Activated CD4-positive, alpha-beta T cell treated with anti-CD3 and anti-CD28 coated beads, Interleukin-2, amount 50 U/mL, for 4 hours (primary cell): ENCODE measurements around the gene SMARCA4.

ENCODE experiments used
- DNase-seq, 2 experiments: peaks; one replicate each; pipeline ENCODE4 v3.0.0-alpha.2; 2020

Gene SMARCA4

DNA sequence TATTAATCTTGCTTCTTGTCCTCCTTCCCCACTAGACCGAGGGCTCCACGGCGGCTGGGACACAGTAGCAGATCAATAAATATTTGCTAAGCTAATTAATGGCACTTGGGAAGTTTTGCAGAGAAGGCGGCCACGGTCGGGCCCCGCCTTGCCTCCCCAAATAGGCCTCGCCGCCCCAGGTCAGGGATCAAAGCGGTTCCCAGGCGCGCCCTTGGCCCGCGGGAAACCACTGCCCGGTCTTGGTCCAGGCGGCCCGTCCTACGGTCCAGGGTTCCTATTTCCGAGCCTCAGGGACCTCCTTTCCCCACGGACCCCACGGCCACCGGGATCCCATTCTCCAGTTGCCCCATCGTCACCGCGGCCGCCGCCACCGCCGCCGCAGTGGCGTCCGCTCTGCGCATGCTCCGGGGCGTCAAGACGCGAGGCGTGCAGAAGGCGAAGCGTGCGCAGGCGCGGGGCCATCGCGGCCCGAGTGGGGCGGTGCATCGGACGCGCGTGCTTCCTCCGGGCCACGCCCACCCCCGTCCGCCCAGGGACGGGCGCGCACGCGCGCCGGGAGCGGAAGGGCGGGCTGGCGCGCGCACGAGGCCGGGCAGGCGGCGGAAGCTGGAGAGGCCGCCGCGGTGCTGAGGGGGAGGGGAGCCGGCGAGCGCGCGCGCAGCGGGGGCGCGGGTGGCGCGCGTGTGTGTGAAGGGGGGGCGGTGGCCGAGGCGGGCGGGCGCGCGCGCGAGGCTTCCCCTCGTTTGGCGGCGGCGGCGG lies at the start of gene SMARCA4:
TSS of gene SMARCA4 (plus strand) at position 717 of the 759 bp plus-strand sequence. CDS start 23,122 bp downstream, outside the sequence.
- DNase-seq, result peak; percentile 95 to 97

DNA sequence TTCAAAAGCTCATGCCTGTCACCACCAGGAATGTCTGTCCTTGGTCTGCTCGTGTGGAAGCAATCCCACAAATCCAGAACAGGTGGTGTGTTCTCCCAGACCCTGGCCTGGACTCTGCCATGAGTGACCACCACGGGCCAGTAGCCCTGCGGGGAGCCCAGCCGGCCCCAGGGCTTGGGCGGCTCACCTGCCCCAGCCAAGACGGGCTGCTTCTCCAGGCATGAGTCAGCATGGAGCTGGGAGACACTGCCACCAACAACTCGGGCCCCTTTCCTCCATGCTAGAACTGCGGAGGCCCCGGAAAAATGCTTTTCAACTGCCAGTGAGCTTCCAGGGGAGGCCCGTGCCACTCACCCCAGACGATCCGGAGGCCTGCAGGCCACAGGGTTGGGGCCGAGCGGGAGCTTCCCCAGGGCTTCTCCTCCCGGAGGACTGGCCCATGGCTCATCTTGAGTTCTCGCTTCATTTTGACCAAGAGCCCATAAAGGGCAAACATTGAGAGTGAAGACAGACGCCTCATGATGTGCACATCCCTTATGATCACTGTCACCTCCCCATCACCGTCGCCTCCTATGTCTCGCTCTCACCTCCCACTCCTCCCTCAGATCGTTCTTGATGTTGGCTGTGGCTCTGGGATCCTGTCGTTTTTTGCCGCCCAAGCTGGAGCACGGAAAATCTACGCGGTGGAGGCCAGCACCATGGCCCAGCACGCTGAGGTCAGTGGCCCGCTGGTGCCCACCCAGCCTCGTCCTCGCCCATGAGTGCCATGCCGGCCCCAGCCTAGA lies 49.1 kb upstream of the SMARCA4 start:
- DNase-seq, result no peak

DNA sequence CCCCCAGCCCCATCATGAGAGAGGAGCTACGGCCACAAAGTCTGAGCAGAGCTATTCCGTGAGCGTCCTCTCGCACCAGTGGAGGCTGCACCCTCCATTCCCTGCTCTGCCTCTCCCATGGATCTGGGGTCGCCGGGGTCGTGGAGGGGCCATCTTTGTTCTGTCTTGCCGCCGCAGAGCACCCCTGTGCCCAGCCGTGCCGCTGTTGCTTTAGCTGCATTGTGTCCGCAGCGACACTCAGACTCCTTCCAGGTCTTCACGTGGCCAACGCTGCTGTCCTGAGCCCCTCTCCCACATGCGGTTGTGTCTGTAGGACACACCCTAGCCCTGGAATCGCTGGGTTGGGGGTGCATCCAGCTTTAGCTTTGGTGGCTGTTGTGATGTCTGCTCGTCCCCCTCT lies 48.2 kb upstream of the SMARCA4 start:
- DNase-seq, result no peak

DNA sequence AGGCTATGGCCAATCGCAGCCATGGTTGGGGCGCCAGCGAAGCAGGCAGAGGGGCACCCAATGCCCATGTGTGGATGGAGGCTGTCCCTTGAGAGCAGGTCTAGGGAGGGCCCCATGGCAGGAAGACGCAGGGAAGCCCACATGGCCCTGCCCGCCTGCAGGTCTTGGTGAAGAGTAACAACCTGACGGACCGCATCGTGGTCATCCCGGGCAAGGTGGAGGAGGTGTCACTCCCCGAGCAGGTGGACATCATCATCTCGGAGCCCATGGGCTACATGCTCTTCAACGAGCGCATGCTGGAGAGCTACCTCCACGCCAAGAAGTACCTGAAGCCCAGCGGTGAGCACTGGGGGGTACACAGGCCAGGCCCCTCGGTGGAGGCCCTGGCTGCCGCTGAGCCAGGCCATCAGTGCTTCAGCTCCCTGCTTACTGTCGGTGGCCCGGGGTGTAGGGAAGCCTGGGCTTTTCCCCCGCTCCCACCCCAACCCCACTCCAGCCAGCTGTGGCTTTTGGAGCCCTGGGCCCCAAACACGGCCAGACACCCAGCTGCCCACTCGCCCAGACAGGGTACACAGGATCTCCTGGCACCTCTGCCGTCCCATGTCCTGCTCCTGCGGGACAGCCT lies 47.0 kb upstream of the SMARCA4 start:
- DNase-seq, result no peak

DNA sequence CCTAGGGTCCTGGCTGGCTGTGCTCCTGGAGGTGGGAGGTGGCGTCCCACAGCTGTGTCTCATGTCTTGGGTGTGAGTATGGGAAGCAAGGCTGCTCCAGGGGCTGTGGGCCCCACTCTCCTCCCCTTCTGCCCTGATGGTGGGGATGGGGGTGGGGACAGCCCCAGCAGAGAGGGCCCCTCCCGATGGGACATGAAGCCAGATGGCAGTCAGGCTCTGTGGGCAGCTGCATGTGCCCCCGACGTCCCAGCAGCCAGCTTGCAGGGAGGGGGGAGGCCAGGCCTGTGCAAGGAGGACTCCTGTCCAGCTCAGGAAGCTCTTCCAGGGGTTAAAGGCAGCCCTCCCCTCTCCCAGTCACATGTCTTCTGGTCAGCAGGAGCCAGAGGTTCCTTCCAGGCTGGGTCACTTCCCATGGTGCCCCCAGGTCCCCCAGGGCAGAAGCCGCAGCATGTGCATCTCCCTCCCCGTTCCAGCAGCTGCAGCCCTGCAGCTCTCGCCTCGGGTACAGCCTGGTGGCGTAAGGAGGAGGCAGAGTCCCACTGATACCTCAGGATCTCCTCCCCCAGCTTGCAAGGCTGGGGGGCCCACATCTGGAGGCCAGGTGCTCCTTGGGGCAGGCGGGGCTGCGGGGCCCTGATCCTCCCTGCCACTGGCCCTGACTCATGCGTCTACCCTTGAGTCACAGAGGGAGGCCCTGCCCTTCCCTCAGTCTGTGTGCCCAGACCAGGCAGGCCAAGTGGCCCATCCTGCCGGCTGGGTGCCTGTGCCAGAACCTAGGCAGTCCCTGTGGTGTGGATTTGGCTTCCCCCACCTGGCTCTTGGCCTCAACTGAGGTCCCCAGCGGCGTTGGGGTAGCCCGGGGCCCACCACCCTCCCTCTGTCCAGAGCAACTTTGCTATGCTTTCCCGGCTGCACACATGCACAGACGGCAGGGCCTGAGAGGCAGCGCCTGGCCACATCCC lies 45.4 kb upstream of the SMARCA4 start:
- no peak for DNase-seq

DNA sequence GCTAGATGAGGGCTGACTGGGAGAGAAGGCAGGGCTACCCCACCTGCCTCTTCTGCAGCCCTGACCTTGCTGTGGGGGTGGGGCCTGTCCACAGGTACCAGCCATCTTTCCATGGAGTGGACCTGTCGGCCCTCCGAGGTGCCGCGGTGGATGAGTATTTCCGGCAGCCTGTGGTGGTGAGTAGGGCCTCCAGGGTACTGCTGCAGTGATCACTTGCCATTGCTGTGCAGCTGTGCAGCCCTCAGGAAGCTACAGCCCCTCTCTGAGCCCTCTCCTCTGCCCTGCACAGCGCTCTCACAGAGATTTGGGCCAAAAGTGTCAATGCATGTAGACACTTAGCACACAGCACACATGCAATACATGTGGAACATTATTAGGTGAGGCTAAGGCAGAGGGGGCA lies 44.2 kb upstream of the SMARCA4 start:
- DNase-seq, result no peak

DNA sequence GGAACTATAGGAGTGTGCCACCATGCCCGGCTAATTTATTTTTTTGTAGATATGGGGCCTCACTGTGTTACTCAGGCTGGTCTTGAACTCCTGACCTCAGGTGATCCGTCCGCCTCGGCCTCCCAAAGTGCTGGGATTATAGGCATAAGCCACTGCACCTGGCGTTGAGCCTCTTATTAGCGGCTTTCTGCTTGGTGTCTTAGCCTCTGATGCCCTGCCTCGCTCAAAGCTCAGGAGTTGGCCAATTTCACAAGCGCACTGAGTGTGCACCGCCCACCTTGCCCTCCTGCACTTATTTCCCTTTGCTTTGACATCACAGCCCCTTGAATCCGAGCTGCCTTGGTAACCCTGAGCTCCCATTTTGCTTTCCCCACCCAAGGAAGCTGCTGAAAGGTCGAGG lies 42.5 kb upstream of the SMARCA4 start:
- no peak for DNase-seq

DNA sequence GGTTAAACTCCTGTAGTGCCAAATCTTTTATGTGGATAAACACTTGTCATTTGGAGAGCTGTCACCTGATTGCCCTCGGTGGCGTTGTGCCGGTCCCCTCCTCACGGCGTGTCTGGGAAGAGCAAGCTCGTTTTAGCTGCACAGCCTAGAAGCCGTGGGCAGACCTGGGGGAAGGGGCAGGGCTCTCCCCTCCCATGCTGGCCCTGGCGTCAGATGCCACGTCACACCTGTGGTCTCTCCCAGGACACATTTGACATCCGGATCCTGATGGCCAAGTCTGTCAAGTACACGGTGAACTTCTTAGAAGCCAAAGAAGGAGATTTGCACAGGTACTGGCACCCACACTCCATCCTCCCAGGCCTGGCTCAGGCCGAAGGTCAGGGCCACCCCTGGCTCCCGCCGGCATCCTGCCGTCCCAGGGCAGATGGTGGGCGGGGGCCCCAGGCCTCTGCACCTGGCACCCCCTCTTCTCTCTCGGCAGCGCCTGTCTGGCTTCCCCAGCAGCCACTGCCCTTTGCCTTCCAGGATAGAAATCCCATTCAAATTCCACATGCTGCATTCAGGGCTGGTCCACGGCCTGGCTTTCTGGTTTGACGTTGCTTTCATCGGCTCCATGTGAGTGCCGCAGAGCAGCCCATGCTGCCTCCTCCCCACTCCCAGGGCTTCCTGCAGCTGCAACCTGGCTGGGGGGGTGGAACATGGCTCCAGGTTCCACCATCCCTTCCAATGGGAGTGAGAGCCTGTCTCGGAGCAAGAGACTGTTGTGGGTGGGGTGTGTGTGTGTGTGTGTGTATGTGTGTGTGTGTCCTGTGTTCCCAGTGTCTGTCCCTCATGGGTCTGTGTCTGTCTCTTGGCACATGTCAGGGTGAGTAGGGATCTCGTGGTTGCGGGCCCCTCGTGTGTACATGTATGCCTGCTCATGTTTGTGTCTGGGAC lies 41.2 kb upstream of the SMARCA4 start:
- DNase-seq, result no peak

DNA sequence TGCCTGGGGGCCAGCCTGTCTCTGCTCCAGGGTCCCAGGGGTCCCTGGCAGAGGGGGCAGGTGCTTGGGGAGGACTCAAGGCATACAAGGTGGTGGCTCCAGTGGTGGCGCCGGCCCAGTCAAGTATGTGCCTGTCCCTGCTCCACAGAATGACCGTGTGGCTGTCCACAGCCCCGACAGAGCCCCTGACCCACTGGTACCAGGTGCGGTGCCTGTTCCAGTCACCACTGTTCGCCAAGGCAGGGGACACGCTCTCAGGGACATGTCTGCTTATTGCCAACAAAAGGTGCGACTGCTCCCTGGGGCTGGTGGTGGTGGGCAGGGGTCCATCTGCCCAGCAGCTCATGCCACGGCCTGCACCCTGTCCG lies 40.6 kb upstream of the SMARCA4 start:
- no peak for DNase-seq

DNA sequence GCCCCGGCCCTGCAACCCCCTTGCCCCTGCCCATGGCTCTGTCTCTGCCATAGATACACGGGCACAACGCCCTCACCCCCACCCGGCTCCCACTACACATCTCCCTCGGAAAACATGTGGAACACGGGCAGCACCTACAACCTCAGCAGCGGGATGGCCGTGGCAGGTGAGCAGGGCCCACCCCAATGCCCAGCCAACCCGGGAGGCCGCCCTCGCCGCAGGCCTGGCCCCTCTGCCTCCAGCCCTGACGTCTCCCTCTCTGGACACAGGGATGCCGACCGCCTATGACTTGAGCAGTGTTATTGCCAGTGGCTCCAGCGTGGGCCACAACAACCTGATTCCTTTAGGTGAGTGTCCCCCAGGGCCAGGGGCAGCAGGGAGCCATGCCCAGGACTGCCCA lies 40.0 kb upstream of the SMARCA4 start:
- no peak for DNase-seq

DNA sequence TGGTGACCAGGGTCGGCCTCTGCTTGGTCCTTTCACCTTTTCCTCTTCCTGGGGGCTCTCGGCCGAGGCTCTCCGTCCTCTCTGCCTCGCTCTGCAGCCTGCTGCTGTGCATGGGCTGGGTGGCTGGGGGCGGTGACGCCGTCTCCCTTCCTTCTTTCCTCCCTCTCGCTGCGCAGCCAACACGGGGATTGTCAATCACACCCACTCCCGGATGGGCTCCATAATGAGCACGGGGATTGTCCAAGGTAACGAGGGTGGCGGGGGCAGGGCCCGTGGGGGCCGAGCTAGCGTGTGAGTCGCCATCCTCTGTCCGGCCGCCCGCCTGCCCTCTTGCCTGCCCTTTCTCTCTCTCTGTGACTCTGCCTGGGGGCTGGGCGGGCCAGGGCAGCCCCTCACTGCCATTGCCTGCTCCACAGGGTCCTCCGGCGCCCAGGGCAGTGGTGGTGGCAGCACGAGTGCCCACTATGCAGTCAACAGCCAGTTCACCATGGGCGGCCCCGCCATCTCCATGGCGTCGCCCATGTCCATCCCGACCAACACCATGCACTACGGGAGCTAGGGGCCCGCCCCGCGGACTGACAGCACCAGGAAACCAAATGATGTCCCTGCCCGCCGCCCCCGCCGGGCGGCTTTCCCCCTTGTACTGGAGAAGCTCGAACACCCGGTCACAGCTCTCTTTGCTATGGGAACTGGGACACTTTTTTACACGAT lies 39.5 kb upstream of the SMARCA4 start:
- no peak for DNase-seq

DNA sequence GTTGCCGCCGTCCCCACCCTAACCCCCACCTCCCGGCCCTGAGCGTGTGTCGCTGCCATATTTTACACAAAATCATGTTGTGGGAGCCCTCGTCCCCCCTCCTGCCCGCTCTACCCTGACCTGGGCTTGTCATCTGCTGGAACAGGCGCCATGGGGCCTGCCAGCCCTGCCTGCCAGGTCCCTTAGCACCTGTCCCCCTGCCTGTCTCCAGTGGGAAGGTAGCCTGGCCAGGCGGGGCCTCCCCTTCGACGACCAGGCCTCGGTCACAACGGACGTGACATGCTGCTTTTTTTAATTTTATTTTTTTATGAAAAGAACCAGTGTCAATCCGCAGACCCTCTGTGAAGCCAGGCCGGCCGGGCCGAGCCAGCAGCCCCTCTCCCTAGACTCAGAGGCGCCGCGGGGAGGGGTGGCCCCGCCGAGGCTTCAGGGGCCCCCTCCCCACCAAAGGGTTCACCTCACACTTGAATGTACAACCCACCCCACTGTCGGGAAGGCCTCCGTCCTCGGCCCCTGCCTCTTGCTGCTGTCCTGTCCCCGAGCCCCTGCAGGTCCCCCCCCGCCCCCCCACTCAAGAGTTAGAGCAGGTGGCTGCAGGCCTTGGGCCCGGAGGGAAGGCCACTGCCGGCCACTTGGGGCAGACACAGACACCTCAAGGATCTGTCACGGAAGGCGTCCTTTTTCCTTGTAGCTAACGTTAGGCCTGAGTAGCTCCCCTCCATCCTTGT lies 38.8 kb upstream of the SMARCA4 start:
- DNase-seq, result no peak

DNA sequence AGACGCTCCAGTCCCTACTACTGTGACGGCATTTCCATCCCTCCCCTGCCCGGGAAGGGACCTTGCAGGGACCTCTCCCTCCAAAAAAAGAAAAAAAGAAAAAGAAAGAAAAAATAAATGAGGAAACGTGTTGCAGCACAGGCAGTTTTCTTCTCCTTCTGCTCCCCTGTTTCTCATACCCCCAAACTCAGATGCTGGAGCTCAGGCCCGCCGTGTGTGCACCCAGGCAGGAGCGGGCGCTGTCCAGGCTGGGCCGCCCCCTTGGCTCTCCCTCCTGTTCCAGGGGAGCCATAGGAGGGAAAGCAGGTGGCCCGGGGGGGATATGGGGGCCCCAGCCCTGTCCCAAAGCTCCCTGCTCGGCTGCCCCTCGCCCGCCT lies 38.2 kb upstream of the SMARCA4 start:
- no peak for DNase-seq

DNA sequence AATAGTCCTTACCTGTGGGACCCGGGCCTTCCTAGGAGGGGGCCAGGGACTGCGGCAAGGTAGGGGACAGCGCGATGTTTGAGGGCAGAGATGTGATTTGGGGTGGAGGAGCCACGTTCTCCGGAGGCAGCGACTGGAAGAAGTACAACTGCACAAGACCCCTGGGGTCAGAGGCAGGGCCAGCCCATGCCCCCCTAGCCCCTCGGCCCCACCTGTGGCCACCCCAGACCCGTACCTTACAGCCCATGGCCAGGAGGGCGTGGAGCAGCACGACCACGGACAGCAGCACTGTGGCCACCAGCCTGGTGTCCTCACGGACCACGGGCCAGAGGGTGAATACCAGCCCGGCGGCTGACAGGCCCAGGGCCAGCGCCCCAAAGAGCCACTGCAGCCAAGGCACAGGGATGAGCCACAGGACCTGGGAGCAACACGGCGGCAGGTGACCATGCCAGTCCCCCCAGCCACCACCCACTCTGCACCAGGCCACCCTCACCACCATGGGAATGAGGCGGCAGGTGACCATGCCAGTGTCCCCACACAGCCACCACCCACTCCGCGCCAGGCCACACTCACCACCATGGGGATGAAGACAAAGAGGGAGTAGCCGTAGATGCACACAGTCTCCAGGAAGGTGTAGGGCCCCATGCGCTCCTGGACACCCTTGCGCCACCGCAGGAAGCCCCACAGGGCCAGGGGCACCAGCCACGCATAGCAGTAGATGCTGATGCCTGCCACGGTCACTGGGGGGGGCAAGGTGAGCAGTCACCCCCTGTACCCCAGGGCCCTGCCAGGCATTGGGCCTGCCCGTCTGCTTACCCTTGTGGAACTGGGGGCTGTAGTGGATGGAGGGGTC lies 37.3 kb upstream of the SMARCA4 start:
- DNase-seq, result no peak

DNA sequence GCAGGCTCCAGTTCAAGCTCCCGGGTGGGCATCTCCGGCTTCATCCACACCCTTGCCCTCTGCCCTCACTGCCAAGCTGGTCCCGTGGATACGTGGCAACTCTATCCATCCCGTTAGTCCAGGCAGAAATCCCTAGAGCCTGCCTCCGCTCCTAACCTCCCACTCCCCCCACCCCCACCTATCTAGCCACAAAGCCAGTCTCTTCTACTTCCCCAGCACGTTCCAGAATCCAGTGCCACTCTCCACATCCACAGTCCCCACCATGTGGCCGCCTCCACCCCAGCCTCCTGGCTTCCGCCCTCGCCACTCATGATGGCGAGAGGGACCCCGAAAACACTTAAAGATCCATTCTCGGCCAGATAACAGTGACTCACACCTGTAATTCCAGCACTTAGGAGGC lies 36.2 kb upstream of the SMARCA4 start:
- DNase-seq, result no peak

DNA sequence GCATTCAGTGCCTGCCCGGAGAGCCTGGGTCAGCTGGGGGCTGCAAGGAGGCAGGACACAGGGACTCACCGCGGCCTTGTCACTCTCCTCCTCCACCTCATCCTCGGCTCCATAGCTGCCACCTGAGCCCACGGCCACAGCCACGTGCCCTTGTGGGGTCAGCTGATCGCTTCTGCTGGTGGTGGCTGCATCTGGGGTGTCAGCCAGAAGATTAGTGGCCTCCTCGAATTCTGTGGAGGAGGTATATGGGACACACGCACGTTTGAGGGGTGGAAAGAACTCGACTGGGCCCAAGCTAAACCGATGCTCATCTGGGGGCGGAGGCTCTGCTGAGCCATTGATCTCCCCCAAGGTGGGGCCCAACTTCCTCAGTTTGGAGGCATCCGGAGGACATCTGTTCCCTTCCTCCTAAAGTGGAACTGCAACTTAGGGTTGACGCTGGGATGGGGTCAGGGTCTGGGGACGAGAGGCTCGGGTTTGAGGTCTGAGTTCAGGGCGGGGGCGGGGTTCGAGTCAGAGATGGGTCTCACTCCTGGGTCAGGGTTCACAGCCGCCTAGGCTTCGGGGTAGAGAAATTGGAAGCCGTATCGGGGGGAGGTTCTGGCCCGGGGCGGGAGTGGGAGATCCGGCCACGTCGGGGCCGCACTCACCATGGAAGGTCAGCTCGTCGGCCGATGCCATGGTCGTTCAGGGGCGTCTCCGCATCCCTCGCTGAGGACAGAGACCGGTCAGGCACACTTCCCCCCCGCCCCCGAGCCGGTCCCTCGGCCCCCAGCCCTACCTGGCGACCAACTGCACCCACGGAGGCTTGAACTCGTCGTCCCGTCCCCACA lies 32.9 kb upstream of the SMARCA4 start:
- DNase-seq, result no peak

DNA sequence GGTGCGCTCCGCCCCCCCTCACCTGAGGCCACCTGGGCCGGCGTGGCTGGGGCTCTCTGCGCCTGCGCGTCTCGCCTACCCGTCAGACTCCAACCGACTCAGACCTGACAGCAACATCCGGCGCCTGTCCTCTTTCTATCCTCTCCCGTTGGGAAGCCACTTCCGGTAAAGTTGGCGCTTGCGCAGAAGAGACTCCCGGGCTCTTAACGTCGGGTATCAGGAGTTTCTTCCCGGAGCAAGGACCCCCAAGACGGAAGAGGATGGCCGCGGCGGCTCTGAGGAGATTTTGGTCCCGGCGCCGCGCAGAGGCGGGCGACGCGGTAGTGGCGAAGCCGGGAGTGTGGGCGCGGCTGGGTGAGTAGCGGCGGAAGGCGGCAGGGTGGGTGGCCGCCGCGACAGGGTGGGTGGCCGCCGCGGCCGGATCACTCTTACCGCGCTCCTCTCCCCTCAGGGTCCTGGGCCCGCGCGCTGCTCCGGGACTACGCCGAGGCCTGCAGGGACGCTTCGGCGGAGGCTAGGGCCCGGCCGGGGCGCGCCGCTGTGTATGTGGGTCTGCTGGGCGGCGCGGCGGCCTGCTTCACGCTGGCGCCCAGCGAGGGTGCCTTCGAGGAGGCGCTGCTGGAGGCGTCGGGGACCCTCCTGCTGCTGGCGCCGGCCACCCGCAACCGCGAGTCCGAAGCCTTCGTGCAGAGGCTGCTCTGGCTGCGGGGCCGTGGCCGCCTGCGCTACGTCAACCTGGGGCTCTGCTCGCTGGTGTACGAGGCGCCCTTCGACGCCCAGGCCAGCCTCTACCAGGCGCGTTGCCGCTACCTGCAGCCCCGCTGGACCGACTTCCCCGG lies 32.0 kb upstream of the SMARCA4 start, which contains the start of the genes TIMM29 and YIPF2:
TSS of gene TIMM29 (plus strand) at position 249 of the 839 bp plus-strand sequence. CDS start at position 261, 12 bp downstream.
TSS of gene YIPF2 (minus strand) at position 77 of the 839 bp plus-strand sequence. CDS start 229 bp downstream, outside the sequence.
- DNase-seq, result peak; percentile 93
